ENCODE results near the gene ACTRT2. TPM values are rescaled to one million over a fixed set of nuclear protein-coding genes. Genes with fewer than 3 reads are reported as not detected.

ACTRT2 gene
- total RNA-seq, 1 donor from 2014 or later = not detected

DNA sequence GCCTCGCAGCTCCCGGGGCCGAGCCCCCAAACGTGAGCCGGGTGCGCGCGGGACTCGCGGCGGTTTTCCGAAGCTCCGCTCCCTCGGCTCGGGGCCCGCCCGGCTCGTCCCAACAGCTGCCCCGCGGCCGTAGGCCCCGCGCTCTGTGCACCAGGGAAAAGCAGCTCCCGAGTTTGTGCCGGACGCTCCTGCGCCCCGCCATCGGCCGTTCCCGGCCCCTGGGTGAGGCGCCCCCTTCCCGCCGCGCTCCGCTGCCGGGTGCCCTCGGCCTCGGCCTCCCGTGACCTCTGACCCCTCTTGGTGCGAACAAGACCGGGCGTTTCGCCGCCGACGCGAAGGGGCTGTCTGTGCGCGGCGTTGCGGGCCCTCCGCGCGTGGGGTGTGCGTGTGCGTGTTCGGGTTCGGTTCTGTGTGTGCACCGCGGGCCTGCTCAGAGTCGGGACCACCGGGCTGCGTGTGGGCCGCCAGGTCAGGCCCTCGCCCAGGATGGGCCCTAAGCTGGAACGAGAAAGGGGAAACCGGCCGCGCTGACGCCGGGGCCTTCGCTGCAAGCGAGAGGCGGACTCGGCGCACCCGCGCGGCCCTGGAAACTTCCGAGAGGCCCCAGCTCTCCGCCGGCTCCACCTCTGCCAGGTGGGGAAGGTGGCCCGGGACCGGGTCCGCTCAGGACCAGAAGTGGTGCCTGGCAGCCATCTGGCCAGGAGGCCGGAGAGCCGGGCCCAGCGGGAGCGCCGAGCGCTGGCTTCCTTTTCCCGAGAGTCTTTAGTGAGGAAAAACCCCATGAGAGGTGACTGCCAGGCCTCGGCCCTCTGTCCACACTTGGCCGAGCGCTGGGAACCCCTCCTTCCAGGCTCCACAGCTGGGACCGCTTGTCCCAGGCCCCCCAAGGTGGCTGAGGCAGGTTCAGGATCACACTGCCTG, 49.6 kb downstream of the ACTRT2 start:
- TF ChIP-seq, protein P1, sequence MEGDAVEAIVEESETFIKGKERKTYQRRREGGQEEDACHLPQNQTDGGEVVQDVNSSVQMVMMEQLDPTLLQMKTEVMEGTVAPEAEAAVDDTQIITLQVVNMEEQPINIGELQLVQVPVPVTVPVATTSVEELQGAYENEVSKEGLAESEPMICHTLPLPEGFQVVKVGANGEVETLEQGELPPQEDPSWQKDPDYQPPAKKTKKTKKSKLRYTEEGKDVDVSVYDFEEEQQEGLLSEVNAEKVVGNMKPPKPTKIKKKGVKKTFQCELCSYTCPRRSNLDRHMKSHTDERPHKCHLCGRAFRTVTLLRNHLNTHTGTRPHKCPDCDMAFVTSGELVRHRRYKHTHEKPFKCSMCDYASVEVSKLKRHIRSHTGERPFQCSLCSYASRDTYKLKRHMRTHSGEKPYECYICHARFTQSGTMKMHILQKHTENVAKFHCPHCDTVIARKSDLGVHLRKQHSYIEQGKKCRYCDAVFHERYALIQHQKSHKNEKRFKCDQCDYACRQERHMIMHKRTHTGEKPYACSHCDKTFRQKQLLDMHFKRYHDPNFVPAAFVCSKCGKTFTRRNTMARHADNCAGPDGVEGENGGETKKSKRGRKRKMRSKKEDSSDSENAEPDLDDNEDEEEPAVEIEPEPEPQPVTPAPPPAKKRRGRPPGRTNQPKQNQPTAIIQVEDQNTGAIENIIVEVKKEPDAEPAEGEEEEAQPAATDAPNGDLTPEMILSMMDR (IDR thresholded peaks at IDR 0.05; ENCODE audit: insufficient read depth, low read length, severe bottlenecking) = no peak
- DNase-seq (ENCODE audit: low read depth) (peak; percentile 11), FAIRE-seq (no peak)
- peaks cover 14% of the 10 kb centered on the region for H3K27me3 ChIP-seq (ENCODE audit: control insufficient read depth, insufficient read depth, low read length)
- H3K36me3 ChIP-seq (ENCODE audit: control insufficient read depth, insufficient read depth, low read length) = no peaks in the 10 kb centered on the region
- H3K4me3 ChIP-seq (ENCODE audit: low read depth, low read length) = peak overlapping the region; percentile 59

DNA sequence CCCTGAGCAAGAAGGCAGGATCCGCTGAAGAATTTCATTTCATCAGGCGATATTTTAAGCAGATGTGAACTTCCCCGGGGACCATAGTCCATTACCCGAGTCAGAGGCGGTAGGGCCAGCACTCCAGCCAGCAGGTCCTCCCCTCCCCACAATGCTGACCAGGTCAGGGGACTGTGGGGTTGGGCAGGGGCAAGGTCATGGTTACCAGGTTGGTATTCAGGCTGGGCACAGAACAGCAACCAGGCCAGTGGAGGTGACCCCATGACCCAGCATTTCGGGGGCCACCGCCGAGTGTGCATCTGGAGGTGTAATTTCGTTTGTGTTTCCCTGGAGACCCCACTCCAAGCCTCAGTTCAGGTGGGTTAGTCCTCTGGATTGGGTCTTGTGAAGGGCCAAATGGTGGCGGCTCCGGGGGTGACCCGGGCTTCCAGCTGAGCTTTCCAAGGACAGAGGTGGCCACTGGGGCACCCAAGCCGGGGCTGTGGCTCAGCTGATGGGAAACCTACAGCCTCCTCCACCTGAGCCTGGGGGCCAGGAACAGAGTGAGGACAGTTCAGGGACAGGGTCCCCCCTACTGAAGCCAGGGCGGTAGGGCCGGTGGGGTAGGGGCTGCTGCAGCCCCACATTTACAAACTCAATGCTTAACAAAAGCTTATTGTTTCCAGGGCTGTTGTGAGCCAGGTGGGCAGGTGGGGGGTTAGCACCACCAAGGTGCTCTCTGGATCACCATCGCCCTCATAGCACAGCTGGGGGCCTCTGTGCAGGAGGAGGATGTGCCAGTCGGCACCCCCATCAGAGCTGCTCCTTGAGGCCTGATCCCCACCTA, 50.5 kb downstream of the ACTRT2 start:
- FAIRE-seq (no peak), DNase-seq (ENCODE audit: low read depth) (peak; percentile 12)
- Histone ChIP-seq H3K27me3 (ENCODE audit: control insufficient read depth, insufficient read depth, low read length) (peaks cover 14% of the 10 kb centered on the region), H3K4me3 (ENCODE audit: low read depth, low read length) (peak overlapping the region; percentile 59), H3K36me3 (ENCODE audit: control insufficient read depth, insufficient read depth, low read length) (no peaks in the 10 kb centered on the region)
- TF ChIP-seq, protein P1 (IDR thresholded peaks at IDR 0.05; ENCODE audit: insufficient read depth, low read length, severe bottlenecking) = no peak

Other genes starting within 250 kb of the ACTRT2 start
- gene TTC34, start 219.8 kb upstream of the ACTRT2 start, total RNA-seq = under 0.01 TPM in 2 replicates
- gene PRDM16, start 47.7 kb downstream of the ACTRT2 start, total RNA-seq = 0.79 and 13.4 TPM in 2 replicates

Data from bronchial epithelial cell (primary cell).